Lower leg skin (tissue), 3 donors: ENCODE data around the gene RGS12.

Experiments used
- CTCF ChIP-seq, 3 donors: fragments of 450-650 bp; IDR thresholded peaks; one replicate each; pipeline ENCODE4 v1.5.1; 2016; ENCODE audit warnings: antibody characterized with exemption in 3 of 3, mild to moderate bottlenecking in 3 of 3, moderate library complexity in 2 of 3
- POLR2A ChIP-seq, 2 donors: fragments of 450-650 bp; IDR thresholded peaks; one replicate each; pipeline ENCODE4 v1.6.1; 2016 to 2017; ENCODE audit warnings: antibody characterized with exemption in 2 of 2, mild to moderate bottlenecking in 1 of 2, moderate library complexity in 1 of 2

GRCh38 chr4:3307486-3307885 is 14.7 kb downstream of the RGS12 start:
- no peak for TF ChIP-seq CTCF (IDR thresholded peaks at IDR 0.05)
- TF ChIP-seq POLR2A (IDR thresholded peaks at IDR 0.05), result no peak
